GM19035 (cell line): ENCODE results near the gene TNK1.
"Not testable (repeated sequence)": the region's sequence is repeated elsewhere in the genome, so short reads cannot be mapped to it uniquely, and the experiment has no call there.

Experiments used
- ATAC-seq: cut with Tn5 transposase; IDR thresholded peaks from one replicate; pipeline ENCODE4 v1.9.1; 2021; ENCODE audit not compliant: unreplicated experiment

Gene TNK1

GRCh38 chr17:7355053-7355452 is 25.8 kb upstream of the TNK1 start, which contains the start of gene TMEM95:
TSS of gene TMEM95 (plus strand) at chr17:7355156. CDS start at chr17:7355205, 49 bp downstream.
- no peak for ATAC-seq

DNA sequence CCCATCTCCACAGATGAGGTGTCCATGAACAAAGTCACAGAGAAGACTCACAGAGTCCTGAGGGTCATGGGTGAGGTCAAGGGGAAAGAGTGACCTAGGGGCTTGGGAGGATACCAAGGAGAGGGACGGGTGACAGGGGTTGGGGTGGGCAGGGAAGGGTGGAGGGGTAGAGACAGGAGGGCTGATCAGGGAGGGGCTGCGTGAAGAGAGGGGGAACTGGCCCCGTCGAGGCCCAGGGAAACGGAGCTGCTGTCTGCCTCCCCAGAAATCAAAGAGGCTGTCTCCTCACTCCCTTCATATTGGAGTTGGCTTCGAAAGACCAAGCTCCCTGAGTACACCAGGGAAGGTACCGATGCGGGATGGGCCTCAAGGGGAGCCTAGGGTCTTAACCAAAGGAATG is 25.3 kb upstream of the TNK1 start:
- ATAC-seq = no peak

- no peak for ATAC-seq
Measured at GRCh38 chr17:7356072-7356549, 24.8 kb upstream of the TNK1 start.

DNA sequence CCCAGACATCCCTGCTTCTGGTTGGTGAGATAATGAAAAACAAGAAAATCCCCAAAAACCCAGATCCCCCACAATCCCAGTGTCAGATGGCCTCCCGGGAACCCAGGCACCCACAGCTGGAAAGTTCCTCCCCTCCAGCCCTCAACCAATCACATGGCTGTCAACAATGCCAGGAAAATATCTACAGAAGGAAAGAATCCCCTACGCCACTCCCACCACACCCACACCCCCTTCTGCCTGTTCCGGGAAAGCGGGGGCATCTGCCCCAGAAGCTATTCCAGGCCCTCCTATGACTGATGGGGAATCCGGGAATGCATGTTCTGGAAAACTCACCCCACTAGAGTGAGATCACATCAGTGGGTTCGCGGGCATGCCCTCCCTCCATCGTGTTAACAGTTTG is 24.1 kb upstream of the TNK1 start:
- ATAC-seq = no peak

- ATAC-seq = no peak
Measured at GRCh38 chr17:7357381-7357780, 23.5 kb upstream of the TNK1 start.

GRCh38 chr17:7361906-7362305 is 19.0 kb upstream of the TNK1 start:
- ATAC-seq = no peak

DNA sequence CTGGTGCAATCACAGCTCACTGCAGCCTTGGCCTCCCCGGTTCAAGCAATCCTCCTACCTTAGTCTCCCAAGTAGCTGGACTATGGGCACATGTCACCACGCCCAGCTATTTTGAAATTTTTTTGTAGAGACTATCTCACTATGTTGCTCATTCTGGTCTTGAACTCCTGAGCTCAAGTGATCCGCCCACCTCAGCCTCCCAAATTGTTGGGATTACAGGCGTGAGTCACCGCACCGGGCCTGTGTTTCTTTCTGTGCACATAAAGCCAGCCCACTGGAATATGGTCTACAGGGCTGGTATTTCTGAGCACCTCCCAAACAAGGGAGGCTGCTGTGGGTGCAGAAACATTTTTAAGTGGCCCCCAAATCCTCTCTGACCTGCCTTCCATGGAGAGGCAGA is 17.6 kb upstream of the TNK1 start:
- ATAC-seq = no peak

DNA sequence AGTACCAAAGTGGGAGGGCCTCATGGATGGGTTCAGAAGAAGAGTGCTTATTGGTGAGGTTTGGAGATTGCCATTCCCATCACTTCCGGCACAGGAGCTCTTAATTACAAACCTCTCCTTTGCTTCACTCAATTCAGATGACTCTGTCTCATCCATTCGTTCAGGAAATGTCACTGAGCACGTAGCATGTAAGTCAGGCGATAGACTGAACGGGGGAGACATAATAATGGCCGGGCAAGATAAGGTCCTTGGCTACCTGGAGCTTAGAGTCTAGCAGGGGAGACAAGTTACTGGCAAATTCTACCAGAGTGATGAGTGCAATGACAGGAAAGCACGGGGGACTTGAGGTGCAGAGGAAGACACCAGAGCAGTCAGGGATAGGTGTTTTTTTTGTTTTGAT is 14.9 kb upstream of the TNK1 start:
- not testable (repeated sequence) for ATAC-seq

DNA sequence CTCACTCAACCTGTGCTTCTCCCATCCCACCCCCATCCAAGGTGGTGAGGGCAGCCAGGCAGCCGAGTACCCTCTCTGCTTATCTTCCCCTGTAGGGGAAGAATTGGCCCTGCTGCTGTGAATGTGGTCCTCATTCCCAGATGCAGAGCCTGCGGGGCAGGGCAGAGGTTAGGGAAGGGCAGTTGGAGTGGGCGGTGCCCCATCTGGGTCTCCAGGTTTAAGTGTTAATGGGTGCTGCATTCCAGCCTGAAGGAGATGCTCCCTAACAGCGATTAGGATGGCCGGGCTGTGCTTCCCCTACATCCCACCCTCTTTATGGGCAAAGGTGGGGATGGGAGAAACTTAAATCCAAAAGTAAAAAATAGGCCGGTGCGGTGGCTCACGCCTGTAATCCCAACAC is 13.8 kb upstream of the TNK1 start:
- no peak for ATAC-seq

GRCh38 chr17:7367918-7368598 is 12.8 kb upstream of the TNK1 start:
- ATAC-seq = no peak

GRCh38 chr17:7368599-7368994 is 12.3 kb upstream of the TNK1 start:
- ATAC-seq = not testable (repeated sequence)

- ATAC-seq = no peak
Measured at GRCh38 chr17:7369825-7370224, 11.1 kb upstream of the TNK1 start.

DNA sequence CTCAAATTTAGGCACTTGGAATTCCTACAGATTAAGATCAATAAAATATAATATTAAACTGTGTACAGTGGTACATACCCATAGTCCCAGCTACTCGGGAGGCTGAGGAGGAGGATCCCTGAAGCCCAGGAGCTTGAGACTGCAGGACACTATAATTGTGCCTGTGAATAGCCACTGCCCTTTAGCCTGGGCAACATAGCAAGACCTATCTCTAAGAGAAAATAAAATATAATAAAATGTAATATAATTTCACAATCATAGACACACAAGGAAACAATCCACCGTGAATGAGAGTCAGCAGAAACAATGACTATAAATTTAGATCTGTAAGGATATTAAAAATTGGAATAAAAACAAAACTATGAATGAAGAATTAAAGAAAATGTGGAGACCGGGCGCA is 10.0 kb upstream of the TNK1 start:
- ATAC-seq = no peak

GRCh38 chr17:7374353-7374752 is 6.5 kb upstream of the TNK1 start:
- no peak for ATAC-seq

DNA sequence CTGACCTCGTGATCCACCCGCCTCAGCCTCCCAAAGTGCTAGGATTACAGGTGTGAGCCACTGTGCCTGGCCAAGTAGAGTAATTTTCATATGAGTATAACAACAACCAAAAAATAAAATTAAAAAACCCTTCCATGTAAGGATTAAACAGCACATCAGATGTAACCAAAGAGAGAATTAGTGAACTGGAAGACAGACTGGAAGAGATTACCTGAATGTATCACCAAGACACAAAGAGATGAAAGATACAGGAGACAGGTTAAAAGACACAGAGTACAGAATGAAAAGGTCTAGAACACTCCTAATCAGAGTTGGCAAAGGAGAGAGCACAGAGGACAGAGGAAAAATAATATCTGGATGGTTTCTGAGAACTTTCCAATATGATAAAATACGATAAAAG is 1.8 kb upstream of the TNK1 start:
- no peak for ATAC-seq

- ATAC-seq = no peak
Measured at GRCh38 chr17:7380321-7380720, 568 bp upstream of the TNK1 start.

- no peak for ATAC-seq
Measured at GRCh38 chr17:7382901-7383300, 2.0 kb downstream of the TNK1 start.

DNA sequence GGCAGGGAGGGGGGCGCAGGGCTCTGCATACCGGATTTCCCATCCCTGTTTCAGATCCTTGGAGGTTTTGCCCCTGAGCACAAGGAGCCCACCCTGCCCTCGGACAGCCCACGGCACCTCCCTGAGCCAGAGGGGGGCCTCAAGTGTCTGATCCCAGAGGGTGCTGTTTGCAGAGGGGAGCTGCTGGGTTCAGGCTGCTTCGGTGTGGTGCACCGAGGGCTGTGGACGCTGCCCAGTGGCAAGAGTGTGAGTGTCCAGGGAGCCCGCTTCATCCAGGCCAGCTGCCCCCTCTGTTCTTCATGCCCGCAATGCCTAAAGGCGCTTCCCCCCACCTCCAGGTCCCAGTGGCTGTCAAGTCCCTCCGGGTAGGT is 2.5 kb downstream of the TNK1 start:
- ATAC-seq = no peak

DNA sequence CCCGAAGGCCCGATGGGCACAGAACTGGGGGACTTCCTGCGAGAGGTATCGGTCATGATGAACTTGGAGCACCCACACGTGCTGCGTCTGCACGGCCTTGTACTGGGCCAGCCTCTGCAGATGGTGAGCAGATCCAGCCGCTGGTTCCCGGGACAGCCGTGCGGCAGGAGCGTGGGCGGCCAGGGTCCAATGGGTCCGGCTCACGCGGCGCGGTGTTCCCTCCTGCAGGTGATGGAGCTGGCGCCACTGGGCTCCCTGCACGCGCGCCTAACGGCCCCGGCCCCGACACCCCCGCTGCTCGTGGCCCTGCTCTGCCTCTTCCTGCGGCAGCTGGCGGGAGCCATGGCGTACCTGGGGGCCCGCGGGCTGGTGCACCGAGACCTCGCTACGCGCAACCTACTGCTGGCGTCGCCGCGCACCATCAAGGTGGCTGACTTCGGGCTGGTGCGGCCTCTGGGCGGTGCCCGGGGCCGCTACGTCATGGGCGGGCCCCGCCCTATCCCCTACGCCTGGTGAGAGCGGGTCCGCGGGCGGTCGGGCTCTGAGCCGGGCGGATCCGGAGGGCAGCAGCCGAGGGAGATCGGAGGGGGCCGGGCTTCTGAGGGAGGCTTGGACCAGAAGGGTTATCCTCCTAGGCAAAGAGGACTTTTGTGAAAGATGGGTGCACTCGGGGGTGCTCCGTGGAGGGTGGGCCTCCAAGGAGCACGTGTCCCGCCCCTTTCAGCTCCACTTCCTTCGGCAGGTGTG is 3.0 kb downstream of the TNK1 start:
- peak; percentile 68 for ATAC-seq

GRCh38 chr17:7384489-7385081 is 3.7 kb downstream of the TNK1 start:
- no peak for ATAC-seq

GRCh38 chr17:7388856-7389255 is 8.0 kb downstream of the TNK1 start:
- ATAC-seq = no peak
